H1 (cell line): ENCODE results near the gene CCDC7. TPM values are rescaled to one million over a fixed set of nuclear protein-coding genes. Genes with fewer than 3 reads are reported as not detected.
"Not testable (repeated sequence)": the region's sequence is repeated elsewhere in the genome, so short reads cannot be mapped to it uniquely, and the experiment has no call there.

Experiments used
- CTCF ChIA-PET: fragments of 300-600 bp; sonication (Branson Sonifier 250); formaldehyde crosslinking; loops from one replicate; lab custom pipeline; 2021; ENCODE audit not compliant: partially characterized antibody; lab: Charles Lee
- POLR2A ChIA-PET: fragments of 300-600 bp; sonication (Branson Sonifier 250); formaldehyde crosslinking; loops from one replicate; lab custom pipeline; 2021; ENCODE audit warnings: inconsistent platforms; ENCODE audit not compliant: partially characterized antibody; lab: Charles Lee
- DNase-seq, 2 experiments: peaks; one replicate each; pipeline versions ENCODE4 v3.0.0 to v3.0.0-alpha.2; 2010 to 2022; ENCODE audit warnings: low spot score in 2 of 2, low read depth in 1 of 2, mixed read lengths in 1 of 2
- FAIRE-seq: peaks from 2 replicates; lab custom pipeline; 2011; peaks lifted over from hg19 to GRCh38; lab: Jason Lieb, UNC
- H2AFZ ChIP-seq: 2 replicates; pipeline ENCODE4 v1.8.1; 2012; ENCODE audit warnings: low read length, inconsistent platforms
- H2AK5ac ChIP-seq: 2 replicates; pipeline ENCODE4 v1.6.1; 2013; ENCODE audit warnings: low read depth, low read length
- H2BK120ac ChIP-seq: replicated peaks from 2 replicates; pipeline ENCODE3; 2013; ENCODE audit warnings: low read depth, low read length, inconsistent platforms
- H2BK12ac ChIP-seq: 2 replicates; pipeline ENCODE4 v1.6.1; 2013; ENCODE audit warnings: low read depth, low read length
- H2BK15ac ChIP-seq: 2 replicates; pipeline ENCODE4 v1.6.1; 2013; ENCODE audit warnings: low read length
- H2BK20ac ChIP-seq: 2 replicates; pipeline ENCODE4 v1.6.1; 2013; ENCODE audit warnings: low read length
- H2BK5ac ChIP-seq: 2 replicates; pipeline ENCODE4 v1.6.1; 2013; ENCODE audit warnings: low read depth, low read length
- H3K14ac ChIP-seq: 2 replicates; pipeline ENCODE4 v1.6.1; 2013; ENCODE audit warnings: inconsistent platforms; ENCODE audit not compliant: insufficient read length
- H3K18ac ChIP-seq: 2 replicates; pipeline ENCODE4 v1.6.1; 2013; ENCODE audit warnings: low read length; ENCODE audit errors: extremely low read depth
- H3K23ac ChIP-seq: 2 replicates; pipeline ENCODE4 v1.6.1; 2013; ENCODE audit warnings: inconsistent platforms; ENCODE audit not compliant: insufficient read length
- H3K23me2 ChIP-seq: 2 replicates; pipeline ENCODE4 v1.6.1; 2013; ENCODE audit warnings: low read depth, low read length
- H3K27ac ChIP-seq: 2 replicates; pipeline ENCODE4 v1.6.1; 2011; ENCODE audit warnings: low read depth, low read length, inconsistent platforms
- H3K27me3 ChIP-seq, 4 experiments: replicated peaks in 1 of 4; 1 replicate in 1 of 4; 2 replicates in 3 of 4; pipeline versions ENCODE4 v1.6.1 to v1.8.1; 2011 to 2013; ENCODE audit warnings: low read length in 3 of 4, mild to moderate bottlenecking in 3 of 4, inconsistent platforms in 2 of 4, mixed read lengths in 2 of 4, moderate library complexity in 1 of 4; ENCODE audit not compliant: control insufficient read depth in 3 of 4, insufficient read depth in 3 of 4; ENCODE audit errors: extremely low read depth in 1 of 4
- H3K36me3 ChIP-seq, 4 experiments: 2 replicates each; pipeline versions ENCODE4 v1.6.1 to v1.8.1; 2011 to 2013; ENCODE audit warnings: mild to moderate bottlenecking in 4 of 4, low read length in 3 of 4, moderate library complexity in 2 of 4, control low read depth in 1 of 4, inconsistent platforms in 1 of 4; ENCODE audit not compliant: insufficient read depth in 4 of 4, control insufficient read depth in 2 of 4
- H3K4ac ChIP-seq: replicated peaks from 2 replicates; pipeline ENCODE3; 2013; ENCODE audit warnings: low read length, low read depth, mixed read lengths, inconsistent platforms; ENCODE audit not compliant: insufficient read length
- H3K4me1 ChIP-seq, 4 experiments: replicated peaks in 1 of 4; 1 replicate in 1 of 4; 2 replicates in 3 of 4; pipeline versions ENCODE4 v1.6.1 to v1.8.1; 2011 to 2013; ENCODE audit warnings: low read length in 3 of 4, inconsistent platforms in 2 of 4, mixed read lengths in 1 of 4; ENCODE audit not compliant: insufficient read depth in 4 of 4, control insufficient read depth in 3 of 4
- H3K4me2 ChIP-seq, 2 experiments: 2 replicates each; pipeline versions ENCODE4 v1.6.1 to v1.8.1; 2011 to 2013; ENCODE audit warnings: low read depth in 2 of 2, low read length in 2 of 2, control low read depth in 1 of 2, inconsistent platforms in 1 of 2, mild to moderate bottlenecking in 1 of 2; ENCODE audit not compliant: insufficient read depth in 1 of 2
- H3K4me3 ChIP-seq, 4 experiments: fragments of 200-600, 300-600 bp in 1 of 4; sonication (generic), shearing (Covaris generic), sonication (Bioruptor Twin) in 1 of 4; 2 replicates each; pipeline versions ENCODE4 v1.5.1 to v1.8.1; 2011 to 2016; ENCODE audit warnings: low read length in 4 of 4, low read depth in 3 of 4, control low read depth in 2 of 4, inconsistent platforms in 2 of 4, mild to moderate bottlenecking in 2 of 4, mixed read lengths in 1 of 4, moderate library complexity in 1 of 4; ENCODE audit not compliant: insufficient read depth in 2 of 4; ENCODE audit errors: extremely low read depth in 1 of 4
- H3K56ac ChIP-seq: replicated peaks from 2 replicates; pipeline ENCODE3; 2013; ENCODE audit warnings: low read depth, mild to moderate bottlenecking, mixed read lengths, low read length, inconsistent platforms; ENCODE audit not compliant: insufficient read length
- H3K79me1 ChIP-seq: 2 replicates; pipeline ENCODE4 v1.6.1; 2013; ENCODE audit warnings: low read depth, low read length, control low read depth
- H3K79me2 ChIP-seq, 2 experiments: 2 replicates each; pipeline versions ENCODE4 v1.6.1 to v1.8.1; 2012 to 2013; ENCODE audit warnings: low read length in 2 of 2, mild to moderate bottlenecking in 2 of 2, inconsistent platforms in 1 of 2; ENCODE audit not compliant: insufficient read depth in 2 of 2, control insufficient read depth in 1 of 2
- H3K9ac ChIP-seq, 4 experiments: replicated peaks in 1 of 4; 1 replicate in 1 of 4; 2 replicates in 3 of 4; pipeline versions ENCODE4 v1.6.1 to v1.8.1; 2011 to 2013; ENCODE audit warnings: low read depth in 3 of 4, low read length in 3 of 4, control low read depth in 2 of 4, mild to moderate bottlenecking in 2 of 4, moderate library complexity in 2 of 4, inconsistent platforms in 1 of 4; ENCODE audit errors: extremely low read depth in 1 of 4
- H3K9me3 ChIP-seq, 2 experiments: 2 replicates each; pipeline versions ENCODE4 v1.6.1 to v1.8.1; 2012 to 2013; ENCODE audit warnings: mild to moderate bottlenecking in 2 of 2, moderate library complexity in 2 of 2, control low read depth in 1 of 2, inconsistent platforms in 1 of 2, low read depth in 1 of 2, low read length in 1 of 2, mixed read lengths in 1 of 2; ENCODE audit not compliant: insufficient read depth in 2 of 2
- H4K20me1 ChIP-seq, 2 experiments: replicated peaks in 1 of 2; 2 replicates each; pipeline versions ENCODE3 to v1.8.1; 2011 to 2013; ENCODE audit warnings: inconsistent platforms in 2 of 2, low read length in 2 of 2, mild to moderate bottlenecking in 1 of 2; ENCODE audit not compliant: insufficient read depth in 2 of 2, control insufficient read depth in 1 of 2
- H4K5ac ChIP-seq: 2 replicates; pipeline ENCODE4 v1.6.1; 2013; ENCODE audit warnings: low read length, low read depth, mixed read lengths, inconsistent platforms; ENCODE audit not compliant: insufficient read length
- H4K8ac ChIP-seq: 2 replicates; pipeline ENCODE4 v1.8.0; 2013; ENCODE audit warnings: mild to moderate bottlenecking, moderate library complexity, low read length, inconsistent platforms; ENCODE audit not compliant: insufficient read depth; ENCODE audit errors: extremely low read depth
- H4K91ac ChIP-seq: replicated peaks from 2 replicates; pipeline ENCODE3; 2013; ENCODE audit warnings: low read length, mixed read lengths, inconsistent platforms; ENCODE audit not compliant: insufficient read length
- WGBS, 2 experiments: shearing (Covaris generic) in 1 of 2; methylation state at CpG; one replicate each; pipeline versions ENCODE4 v1.1.6 to v1.1.7; 2013 to 2015; ENCODE audit warnings: low lambda C conversion rate in 2 of 2, mixed read lengths in 2 of 2, inconsistent platforms in 1 of 2, low coverage in 1 of 2, missing lambda C conversion rate in 1 of 2; ENCODE audit not compliant: insufficient replicate concordance in 2 of 2, insufficient coverage in 1 of 2, insufficient read length in 1 of 2; ENCODE audit errors: extremely low coverage in 1 of 2, missing lambda C conversion rate in 1 of 2; 5-methylcytosine and 5-hydroxymethylcytosine counted together
- polyA plus RNA-seq, 7 experiments: library from polyadenylated mRNA; depleted of rRNA in 3 of 7; stranded (reverse) in 5 of 7; unstranded in 2 of 7; fragments of >200 nt in 5 of 7; fragments of 200-250 nt in 2 of 7; gene quantifications; 1 replicate in 5 of 7; 2 replicates in 1 of 7; 4 replicates in 1 of 7; pipeline versions ENCODE4 v1.2.1 to v1.2.3, GENCODE V29; 2011 to 2013; ENCODE audit warnings: missing spikeins in 2 of 7, mixed read lengths in 2 of 7
- total RNA-seq: library from RNA; stranded (reverse); fragmentation: NEBNext Ultra II Directional; extraction: Animal tissue kit (Norgen Biotek cat#: 25700); gene quantifications from 2 replicates; pipeline ENCODE4 v1.2.1, GENCODE V29; 2021

The CCDC7 gene
- total and polyA plus RNA-seq, 2 of the 8 experiments (the other 6 are each of a cell fraction or from before 2014, with no cell fraction given): 0.18 to 0.74 TPM

DNA sequence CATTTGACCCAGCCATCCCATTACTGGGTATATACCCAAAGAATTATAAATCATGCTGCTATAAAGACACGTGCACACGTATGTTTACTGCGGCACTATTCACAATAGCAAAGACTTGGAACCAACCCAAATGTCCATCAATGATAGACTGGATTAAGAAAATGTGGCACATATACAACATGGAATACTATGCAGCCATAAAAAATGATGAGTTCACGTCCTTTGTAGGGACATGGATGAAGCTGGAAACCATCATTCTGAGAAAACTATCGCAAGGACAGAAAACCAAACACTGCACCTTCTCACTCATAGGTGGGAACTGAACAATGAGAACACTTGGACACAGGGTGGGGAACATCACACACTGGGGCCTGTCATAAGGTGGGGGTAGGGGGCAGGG lies 471.9 kb downstream of the CCDC7 start:
- H3K56ac ChIP-seq, FAIRE-seq, H3K79me1 ChIP-seq, H4K91ac ChIP-seq, H3K18ac ChIP-seq, H2AK5ac ChIP-seq, H3K23ac ChIP-seq, H2BK20ac ChIP-seq, H3K9ac ChIP-seq, H2BK12ac ChIP-seq, H2BK5ac ChIP-seq, H2AFZ ChIP-seq, H3K4me1 ChIP-seq, DNase-seq, POLR2A ChIA-PET, H3K9me3 ChIP-seq, H3K4me3 ChIP-seq, H2BK120ac ChIP-seq, H3K23me2 ChIP-seq, H3K14ac ChIP-seq, H4K8ac ChIP-seq, H3K4me2 ChIP-seq, H2BK15ac ChIP-seq, H3K79me2 ChIP-seq, H4K5ac ChIP-seq, H4K20me1 ChIP-seq, H3K27ac ChIP-seq, H3K27me3 ChIP-seq, H3K4ac ChIP-seq: not testable (repeated sequence)
- peaks cover 3 to 42% (median 30%) of the 10 kb centered on the region in 4 experiments; a peak in 7 of 8 replicates for H3K36me3 ChIP-seq
- CTCF ChIA-PET: interaction anchor here (0.6 to 1.3 kb wide), 3 partner anchors 54 to 691 kb away, joined by 3 to 6 read pairs (median 5); no protein-coding TSS in a partner anchor
- 83% methylated on average over 5 of the region's 5 CpGs; no CpG with 5 or more reads in 1 of the 2 experiments for WGBS, 2 experiments
